ENCODE results near the gene SLC6A5. TPM values are rescaled to one million over a fixed set of nuclear protein-coding genes. Genes with fewer than 3 reads are reported as not detected.

Gene SLC6A5
- total RNA-seq, 3 donors from 2014 or later (not counting 1 experiment from before 2014, with no cell fraction given) = not detected

DNA sequence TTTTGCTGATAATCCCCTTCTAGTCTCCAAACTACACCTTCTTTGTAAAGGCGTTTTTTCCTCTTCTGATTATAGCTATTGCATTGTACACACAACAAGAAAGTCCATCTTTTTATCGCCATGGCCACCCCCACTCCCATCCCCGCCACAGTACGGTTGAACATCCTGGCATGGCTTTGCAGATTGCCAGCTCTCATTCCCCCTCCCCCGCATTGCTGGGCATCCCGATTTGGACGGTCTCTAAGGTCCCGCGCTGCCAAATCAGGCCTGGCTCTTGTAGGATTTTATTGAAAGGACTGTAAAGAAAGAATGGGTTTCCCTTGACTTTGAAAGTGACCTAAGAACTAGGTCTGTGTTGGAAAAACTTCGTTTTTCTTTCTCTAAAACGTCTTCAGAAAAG is 916 bp upstream of the SLC6A5 start:
- WGBS (ENCODE audit: insufficient coverage) = 9% methylated on average over 10 of the region's 11 CpGs
- Mint-ChIP-seq H3K4me3 (no peak overlapping the region), H3K27me3 (ENCODE audit: low read depth in 2 of 2) (peaks cover 64 to 76% of the 10 kb centered on the region in 2 donors), H3K27ac (no peak overlapping the region), H3K4me1 (peaks cover 0 to 6% of the 10 kb centered on the region in 2 donors), H3K36me3 (peaks cover 7% of the 10 kb centered on the region), H3K9me3 (peaks cover 2 to 3% of the 10 kb centered on the region in 2 donors)
- H3K4me1 ChIP-seq (ENCODE audit: control insufficient read depth, insufficient read depth, low read length) = no peaks in the 10 kb centered on the region
- no peak overlapping the region for H3K4me3 ChIP-seq (ENCODE audit: low read length)
- TF ChIP-seq, protein P1, sequence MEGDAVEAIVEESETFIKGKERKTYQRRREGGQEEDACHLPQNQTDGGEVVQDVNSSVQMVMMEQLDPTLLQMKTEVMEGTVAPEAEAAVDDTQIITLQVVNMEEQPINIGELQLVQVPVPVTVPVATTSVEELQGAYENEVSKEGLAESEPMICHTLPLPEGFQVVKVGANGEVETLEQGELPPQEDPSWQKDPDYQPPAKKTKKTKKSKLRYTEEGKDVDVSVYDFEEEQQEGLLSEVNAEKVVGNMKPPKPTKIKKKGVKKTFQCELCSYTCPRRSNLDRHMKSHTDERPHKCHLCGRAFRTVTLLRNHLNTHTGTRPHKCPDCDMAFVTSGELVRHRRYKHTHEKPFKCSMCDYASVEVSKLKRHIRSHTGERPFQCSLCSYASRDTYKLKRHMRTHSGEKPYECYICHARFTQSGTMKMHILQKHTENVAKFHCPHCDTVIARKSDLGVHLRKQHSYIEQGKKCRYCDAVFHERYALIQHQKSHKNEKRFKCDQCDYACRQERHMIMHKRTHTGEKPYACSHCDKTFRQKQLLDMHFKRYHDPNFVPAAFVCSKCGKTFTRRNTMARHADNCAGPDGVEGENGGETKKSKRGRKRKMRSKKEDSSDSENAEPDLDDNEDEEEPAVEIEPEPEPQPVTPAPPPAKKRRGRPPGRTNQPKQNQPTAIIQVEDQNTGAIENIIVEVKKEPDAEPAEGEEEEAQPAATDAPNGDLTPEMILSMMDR (IDR thresholded peaks at IDR 0.05) = no peak
- peaks cover 52% of the 10 kb centered on the region for H3K27me3 ChIP-seq (ENCODE audit: control insufficient read depth, insufficient read depth, low read length)
- intact Hi-C loops (cut with micrococcal nuclease) = no loop called here
- DNase-seq (no peak), ATAC-seq (no peak)
- H3K27ac ChIP-seq (ENCODE audit: low read length) = no peak overlapping the region
- no peaks in the 10 kb centered on the region for H3K9me3 ChIP-seq (ENCODE audit: control insufficient read depth, insufficient read depth, low read length)
- H3K36me3 ChIP-seq (ENCODE audit: control insufficient read depth, insufficient read depth, low read length) = no peaks in the 10 kb centered on the region

DNA sequence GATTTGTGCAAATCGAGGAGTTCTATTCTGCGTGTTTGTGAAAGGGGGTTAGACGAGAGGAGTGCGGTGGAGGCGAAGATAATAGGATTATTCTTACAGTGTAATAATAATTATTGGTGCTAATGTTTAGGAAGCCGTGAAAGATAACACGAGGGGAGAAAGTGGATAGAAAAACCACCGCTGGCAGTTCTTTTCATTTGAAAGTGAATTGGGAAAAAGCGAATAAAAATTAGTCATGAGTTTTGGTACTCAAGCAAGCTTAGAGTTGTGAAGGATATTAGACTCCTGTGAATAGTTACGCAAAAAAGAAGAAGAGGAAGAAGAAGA is 575 bp downstream of the SLC6A5 start:
- Mint-ChIP-seq H3K4me1 (peaks cover 0 to 6% of the 10 kb centered on the region in 2 donors), H3K27ac (no peak overlapping the region), H3K9me3 (peaks cover 2 to 3% of the 10 kb centered on the region in 2 donors), H3K27me3 (ENCODE audit: low read depth in 2 of 2) (peaks cover 64 to 71% of the 10 kb centered on the region in 2 donors), H3K4me3 (no peak overlapping the region), H3K36me3 (peaks cover 7% of the 10 kb centered on the region)
- Histone ChIP-seq H3K9me3 (ENCODE audit: control insufficient read depth, insufficient read depth, low read length) (no peaks in the 10 kb centered on the region), H3K36me3 (ENCODE audit: control insufficient read depth, insufficient read depth, low read length) (no peaks in the 10 kb centered on the region), H3K27me3 (ENCODE audit: control insufficient read depth, insufficient read depth, low read length) (peaks cover 61% of the 10 kb centered on the region), H3K4me3 (ENCODE audit: low read length) (no peak overlapping the region), H3K4me1 (ENCODE audit: control insufficient read depth, insufficient read depth, low read length) (no peaks in the 10 kb centered on the region), H3K27ac (ENCODE audit: low read length) (no peak overlapping the region)
- ATAC-seq (no peak), DNase-seq (no peak)
- intact Hi-C loops (cut with micrococcal nuclease) = no loop called here
- TF ChIP-seq, protein P1 (IDR thresholded peaks at IDR 0.05) = no peak
- WGBS (ENCODE audit: insufficient coverage) = 21% methylated on average over 10 of the region's 10 CpGs

DNA sequence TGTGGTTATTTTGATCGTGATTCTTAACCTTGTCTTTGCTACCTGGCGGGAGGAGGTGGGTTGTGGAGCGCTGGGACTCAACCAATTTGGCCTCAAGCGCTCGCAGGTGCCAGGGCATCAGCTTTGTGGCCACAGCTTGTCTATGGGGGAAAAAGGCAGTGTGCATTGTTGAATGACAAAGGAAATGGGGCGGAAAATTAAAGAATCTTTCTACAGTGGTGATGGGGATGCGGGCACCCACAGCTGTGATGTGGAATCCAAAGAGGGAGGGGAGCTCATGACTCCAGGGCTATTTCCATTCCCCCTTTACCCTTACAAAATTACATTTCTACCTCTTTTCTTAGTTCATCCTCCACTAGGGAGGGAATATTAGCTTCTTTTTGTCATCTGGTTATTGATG is 1.1 kb downstream of the SLC6A5 start:
- no peaks in the 10 kb centered on the region for H3K36me3 ChIP-seq (ENCODE audit: control insufficient read depth, insufficient read depth, low read length)
- Mint-ChIP-seq H3K27me3 (ENCODE audit: low read depth in 2 of 2) (peaks cover 69 to 70% of the 10 kb centered on the region in 2 donors), H3K4me1 (peaks cover 0 to 6% of the 10 kb centered on the region in 2 donors), H3K4me3 (no peak overlapping the region), H3K27ac (no peak overlapping the region), H3K9me3 (peaks cover 2 to 3% of the 10 kb centered on the region in 2 donors), H3K36me3 (peaks cover 7% of the 10 kb centered on the region)
- intact Hi-C loops (cut with micrococcal nuclease) = no loop called here
- H3K27ac ChIP-seq (ENCODE audit: low read length) = no peak overlapping the region
- H3K9me3 ChIP-seq (ENCODE audit: control insufficient read depth, insufficient read depth, low read length) = no peaks in the 10 kb centered on the region
- 19% methylated on average over 7 of the region's 7 CpGs for WGBS (ENCODE audit: insufficient coverage)
- ATAC-seq (no peak), DNase-seq (no peak)
- H3K4me1 ChIP-seq (ENCODE audit: control insufficient read depth, insufficient read depth, low read length) = no peaks in the 10 kb centered on the region
- H3K4me3 ChIP-seq (ENCODE audit: low read length) = no peak overlapping the region
- TF ChIP-seq, protein P1 (IDR thresholded peaks at IDR 0.05) = no peak
- H3K27me3 ChIP-seq (ENCODE audit: control insufficient read depth, insufficient read depth, low read length) = peaks cover 67% of the 10 kb centered on the region

DNA sequence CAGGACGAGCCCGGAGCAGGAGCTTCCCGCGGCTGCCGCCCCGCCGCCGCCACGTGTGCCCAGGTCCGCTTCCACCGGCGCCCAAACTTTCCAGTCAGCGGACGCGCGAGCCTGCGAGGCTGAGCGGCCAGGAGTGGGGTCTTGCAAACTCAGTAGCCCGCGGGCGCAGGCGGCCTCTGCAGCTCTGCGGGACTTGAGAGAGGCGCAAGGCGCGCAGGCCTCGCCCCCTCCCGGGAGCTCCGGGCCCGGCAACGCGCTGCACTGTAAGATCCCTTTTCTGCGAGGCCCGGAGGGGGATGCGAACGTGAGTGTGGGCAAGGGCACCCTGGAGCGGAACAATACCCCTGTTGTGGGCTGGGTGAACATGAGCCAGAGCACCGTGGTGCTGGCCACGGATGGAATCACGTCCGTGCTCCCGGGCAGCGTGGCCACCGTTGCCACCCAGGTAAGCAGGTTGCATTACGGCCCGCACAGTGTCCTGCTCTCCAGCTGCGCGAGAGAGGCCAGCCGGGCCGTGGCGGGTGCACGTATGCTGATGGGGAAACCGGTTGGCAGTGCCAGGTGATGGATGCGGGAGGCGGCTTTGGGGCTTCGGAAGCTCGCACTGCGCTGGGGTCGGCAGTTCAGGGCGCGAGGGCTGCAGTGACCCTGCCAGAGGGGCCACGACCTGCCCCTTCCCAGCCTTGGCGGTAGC is 2.0 kb downstream of the SLC6A5 start:
- Histone ChIP-seq H3K4me3 (ENCODE audit: low read length) (no peak overlapping the region), H3K9me3 (ENCODE audit: control insufficient read depth, insufficient read depth, low read length) (no peaks in the 10 kb centered on the region), H3K27me3 (ENCODE audit: control insufficient read depth, insufficient read depth, low read length) (peaks cover 65% of the 10 kb centered on the region), H3K36me3 (ENCODE audit: control insufficient read depth, insufficient read depth, low read length) (no peaks in the 10 kb centered on the region), H3K4me1 (ENCODE audit: control insufficient read depth, insufficient read depth, low read length) (no peaks in the 10 kb centered on the region), H3K27ac (ENCODE audit: low read length) (no peak overlapping the region)
- peaks cover 2 to 3% of the 10 kb centered on the region in 2 donors for H3K9me3 Mint-ChIP-seq
- H3K4me3 Mint-ChIP-seq = no peak overlapping the region
- H3K36me3 Mint-ChIP-seq = peaks cover 7% of the 10 kb centered on the region
- intact Hi-C loops (cut with micrococcal nuclease) = no loop called here
- DNase-seq (no peak), ATAC-seq (no peak)
- TF ChIP-seq, protein P1 (IDR thresholded peaks at IDR 0.05) = no peak
- peaks cover 0 to 6% of the 10 kb centered on the region in 2 donors for H3K4me1 Mint-ChIP-seq
- no peak overlapping the region for H3K27ac Mint-ChIP-seq
- peaks cover 70 to 71% of the 10 kb centered on the region in 2 donors for H3K27me3 Mint-ChIP-seq (ENCODE audit: low read depth in 2 of 2)
- 7% methylated on average over 63 of the region's 63 CpGs for WGBS (ENCODE audit: insufficient coverage)
